ENCODE results near the gene ZBTB48. TPM values are rescaled to one million over a fixed set of nuclear protein-coding genes. Genes with fewer than 3 reads are reported as not detected.

Gene ZBTB48
- polyA plus RNA-seq, 3 donors: 13.2 to 94.2 (median 23.0) TPM

GRCh38 chr1:6600410-6601048, 20.7 kb downstream of the ZBTB48 start:
- Histone ChIP-seq H3K27me3 (ENCODE audit: control insufficient read depth in 2 of 2, insufficient read depth in 2 of 2, low read length in 2 of 2) (no peaks in the 10 kb centered on the region), H3K4me2 (replicated peaks; ENCODE audit: extremely low read depth, low read length, poor library complexity, severe bottlenecking) (peak overlapping the region; percentile 94), H3K36me3 (replicated peaks in 1 of 2; ENCODE audit: control insufficient read depth in 1 of 2, insufficient read depth in 2 of 2, low read length in 2 of 2) (peaks cover 25 to 27% of the 10 kb centered on the region in 2 donors), H4K20me1 (ENCODE audit: insufficient read depth, low read length) (peaks cover 68% of the 10 kb centered on the region), H3K4me3 (replicated peaks in 1 of 3; ENCODE audit: low read depth in 2 of 3, low read length in 3 of 3) (peak overlapping the region; percentile 64 to 93 (median 78)), H3K27ac (ENCODE audit: low read depth in 1 of 2, low read length in 2 of 2) (peak overlapping the region; percentile 92 to 99), H3K9ac (ENCODE audit: insufficient read depth, low read length, poor library complexity, severe bottlenecking) (peak overlapping the region; percentile 97), H2AFZ (ENCODE audit: insufficient read depth, low read depth, low read length, poor library complexity, severe bottlenecking) (peak overlapping the region; percentile 22), H3K9me3 (replicated peaks in 1 of 2; ENCODE audit: control insufficient read depth in 1 of 2, insufficient read depth in 1 of 2, low read length in 2 of 2) (no peaks in the 10 kb centered on the region), H3K4me1 (ENCODE audit: control insufficient read depth in 1 of 2, insufficient read depth in 2 of 2, low read length in 2 of 2) (peaks cover 40 to 67% of the 10 kb centered on the region in 2 donors), H3K79me2 (ENCODE audit: insufficient read depth, low read length) (peaks cover 69% of the 10 kb centered on the region)
- intact Hi-C loops (cut with micrococcal nuclease): loop anchor here in 1 of 2 donors (2.0 to 10.0 kb wide), 2 partner anchors 20 to 184 kb away; partner anchors contain the start of gene CAMTA1
- Mint-ChIP-seq H3K27me3 (ENCODE audit: low read depth in 3 of 3) (no peaks in the 10 kb centered on the region), H3K36me3 (peaks cover 26 to 41% of the 10 kb centered on the region in 2 donors), H3K4me3 (peak overlapping the region; percentile 89 to 95), H3K4me1 (peaks cover 43% of the 10 kb centered on the region), H3K27ac (peak overlapping the region; percentile 92 to 98 (median 96)), H3K9me3 (peaks cover 0 to 2% (median 0%) of the 10 kb centered on the region in 7 donors)
- DNase-seq: peak in 1 of 3 donors; percentile 22
- WGBS (ENCODE audit: insufficient coverage): 0% methylated on average over 7 of the region's 10 CpGs
- TF ChIP-seq CTCF (IDR thresholded peaks at IDR 0.05): no peak

GRCh38 chr1:6601049-6601922, 21.5 kb downstream of the ZBTB48 start:
- Mint-ChIP-seq H3K36me3 (peaks cover 18 to 33% of the 10 kb centered on the region in 2 donors), H3K4me3 (peak overlapping the region; percentile 89 to 95), H3K9me3 (peaks cover 0 to 2% (median 0%) of the 10 kb centered on the region in 7 donors), H3K27me3 (ENCODE audit: low read depth in 3 of 3) (peaks cover under 1 to 2% (median 2%) of the 10 kb centered on the region in 3 donors), H3K4me1 (peaks cover 36% of the 10 kb centered on the region), H3K27ac (peak overlapping the region; percentile 92 to 98 (median 96))
- Histone ChIP-seq H3K9ac (ENCODE audit: insufficient read depth, low read length, poor library complexity, severe bottlenecking) (peak overlapping the region; percentile 97), H3K36me3 (replicated peaks in 1 of 2; ENCODE audit: control insufficient read depth in 1 of 2, insufficient read depth in 2 of 2, low read length in 2 of 2) (peaks cover 17 to 20% of the 10 kb centered on the region in 2 donors), H2AFZ (ENCODE audit: insufficient read depth, low read depth, low read length, poor library complexity, severe bottlenecking) (peak overlapping the region; percentile 22), H4K20me1 (ENCODE audit: insufficient read depth, low read length) (peaks cover 61% of the 10 kb centered on the region), H3K79me2 (ENCODE audit: insufficient read depth, low read length) (peaks cover 61% of the 10 kb centered on the region), H3K9me3 (replicated peaks in 1 of 2; ENCODE audit: control insufficient read depth in 1 of 2, insufficient read depth in 1 of 2, low read length in 2 of 2) (no peaks in the 10 kb centered on the region), H3K4me3 (replicated peaks in 1 of 3; ENCODE audit: low read depth in 2 of 3, low read length in 3 of 3) (peak overlapping the region; percentile 64 to 93 (median 78)), H3K4me1 (ENCODE audit: control insufficient read depth in 1 of 2, insufficient read depth in 2 of 2, low read length in 2 of 2) (peaks cover 40 to 67% of the 10 kb centered on the region in 2 donors), H3K4me2 (replicated peaks; ENCODE audit: extremely low read depth, low read length, poor library complexity, severe bottlenecking) (peak overlapping the region; percentile 94), H3K27ac (ENCODE audit: low read depth in 1 of 2, low read length in 2 of 2) (peak overlapping the region; percentile 92 to 99), H3K27me3 (ENCODE audit: control insufficient read depth in 2 of 2, insufficient read depth in 2 of 2, low read length in 2 of 2) (no peaks in the 10 kb centered on the region)
- TF ChIP-seq CTCF (IDR thresholded peaks at IDR 0.05): no peak
- peak; percentile 94 to 98 (median 95) for DNase-seq
- intact Hi-C loops (cut with micrococcal nuclease): loop anchor here in 1 of 2 donors (2.0 to 10.0 kb wide), 2 partner anchors 20 to 184 kb away; partner anchors contain the start of gene CAMTA1
- under 1% methylated on average over 31 of the region's 40 CpGs for WGBS (ENCODE audit: insufficient coverage)

Data from CD14-positive monocyte (primary cell).